DND-41 (cell line): ENCODE results near the gene ABI2.

ENCODE experiments used
- ATAC-seq: fragments of 200-7000 bp; cut with Tn5 transposase; 3 replicates; pipeline ENCODE4 v1.9.1; 2021; ENCODE audit warnings: low read depth; ENCODE audit not compliant: insufficient read depth
- DNase-seq: peaks from one replicate; pipeline ENCODE4 v3.0.0-alpha.2; 2020
- H2AFZ ChIP-seq: 2 replicates; pipeline ENCODE4 v1.6.0; 2012; ENCODE audit warnings: low read depth, low read length
- H3K27ac ChIP-seq: 2 replicates; pipeline ENCODE4 v1.5.1; 2012; ENCODE audit warnings: low read length, inconsistent platforms
- H3K27me3 ChIP-seq: fragments of 200-600 bp; sonication (generic); 2 replicates; pipeline ENCODE4 v1.6.0; 2012; ENCODE audit warnings: low read length, mild to moderate bottlenecking, inconsistent platforms; ENCODE audit not compliant: insufficient read depth, poor library complexity
- H3K36me3 ChIP-seq: 2 replicates; pipeline ENCODE4 v1.5.1; 2012; ENCODE audit warnings: low read length, inconsistent platforms; ENCODE audit not compliant: insufficient read depth
- H3K4me1 ChIP-seq: 2 replicates; pipeline ENCODE4 v1.5.1; 2012; ENCODE audit warnings: mild to moderate bottlenecking, low read length; ENCODE audit not compliant: insufficient read depth
- H3K4me2 ChIP-seq: 2 replicates; pipeline ENCODE4 v1.6.0; 2012; ENCODE audit warnings: mild to moderate bottlenecking, moderate library complexity, low read length, inconsistent platforms; ENCODE audit not compliant: insufficient read depth
- H3K4me3 ChIP-seq, 2 experiments: fragments of 200-600 bp in 1 of 2; shearing (Covaris generic) in 1 of 2; 2 replicates each; pipeline ENCODE4 v1.5.1; 2012 to 2016; ENCODE audit warnings: inconsistent platforms in 2 of 2, low read length in 2 of 2, mild to moderate bottlenecking in 2 of 2, low read depth in 1 of 2, moderate library complexity in 1 of 2
- H3K79me2 ChIP-seq: 2 replicates; pipeline ENCODE4 v1.6.0; 2012; ENCODE audit warnings: low read length, inconsistent platforms; ENCODE audit not compliant: insufficient read depth
- H3K9ac ChIP-seq: 2 replicates; pipeline ENCODE4 v1.6.0; 2012; ENCODE audit warnings: low read depth, mild to moderate bottlenecking, inconsistent platforms, low read length, moderate library complexity
- H3K9me3 ChIP-seq: 2 replicates; pipeline ENCODE4 v1.5.1; 2012; ENCODE audit warnings: low read length, moderate library complexity, mild to moderate bottlenecking, inconsistent platforms; ENCODE audit not compliant: insufficient read depth, severe bottlenecking
- H4K20me1 ChIP-seq: 2 replicates; pipeline ENCODE4 v1.6.0; 2012; ENCODE audit warnings: low read length; ENCODE audit not compliant: insufficient read depth
- EZH2 ChIP-seq: IDR thresholded peaks from 3 replicates; pipeline ENCODE4 v1.6.1; 2012; ENCODE audit warnings: borderline replicate concordance, low read depth, mild to moderate bottlenecking, moderate library complexity, low read length, inconsistent platforms; ENCODE audit not compliant: severe bottlenecking
- TF ChIP-seq, protein P1 (sequence below): IDR thresholded peaks from 2 replicates; pipeline ENCODE4 v1.5.1; 2012; ENCODE audit warnings: borderline replicate concordance, low read length, moderate library complexity, mild to moderate bottlenecking; ENCODE audit not compliant: poor library complexity, severe bottlenecking; ENCODE audit errors: extremely low read depth

The ABI2 gene

DNA sequence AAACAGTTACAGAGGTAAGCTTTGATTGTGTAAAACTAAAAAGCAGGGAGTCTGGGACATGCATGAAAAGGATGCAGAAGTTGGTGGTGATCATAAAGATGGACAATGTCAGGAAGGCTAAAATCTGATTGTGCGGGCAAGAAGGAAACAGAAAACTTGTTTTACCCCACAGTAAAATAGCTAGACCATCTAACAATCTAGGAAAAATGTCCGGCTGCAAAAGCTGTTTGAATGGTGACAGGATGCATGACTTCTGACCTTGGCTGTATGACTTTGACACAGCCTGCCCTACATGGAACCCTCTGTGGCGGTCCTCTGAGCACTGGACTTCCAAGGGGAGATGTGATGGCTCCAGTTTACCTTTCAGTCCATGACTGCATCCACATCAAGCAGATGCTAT, 113.3 kb downstream of the ABI2 start:
- ATAC-seq (no peak), DNase-seq (no peak)
- H3K79me2 ChIP-seq, result no peaks in the 10 kb centered on the region
- H3K9ac ChIP-seq, result no peak overlapping the region
- no peaks in the 10 kb centered on the region for H3K27me3 ChIP-seq
- no peak overlapping the region for H3K27ac ChIP-seq
- H3K4me2 ChIP-seq, result no peak overlapping the region
- TF ChIP-seq, protein P1, sequence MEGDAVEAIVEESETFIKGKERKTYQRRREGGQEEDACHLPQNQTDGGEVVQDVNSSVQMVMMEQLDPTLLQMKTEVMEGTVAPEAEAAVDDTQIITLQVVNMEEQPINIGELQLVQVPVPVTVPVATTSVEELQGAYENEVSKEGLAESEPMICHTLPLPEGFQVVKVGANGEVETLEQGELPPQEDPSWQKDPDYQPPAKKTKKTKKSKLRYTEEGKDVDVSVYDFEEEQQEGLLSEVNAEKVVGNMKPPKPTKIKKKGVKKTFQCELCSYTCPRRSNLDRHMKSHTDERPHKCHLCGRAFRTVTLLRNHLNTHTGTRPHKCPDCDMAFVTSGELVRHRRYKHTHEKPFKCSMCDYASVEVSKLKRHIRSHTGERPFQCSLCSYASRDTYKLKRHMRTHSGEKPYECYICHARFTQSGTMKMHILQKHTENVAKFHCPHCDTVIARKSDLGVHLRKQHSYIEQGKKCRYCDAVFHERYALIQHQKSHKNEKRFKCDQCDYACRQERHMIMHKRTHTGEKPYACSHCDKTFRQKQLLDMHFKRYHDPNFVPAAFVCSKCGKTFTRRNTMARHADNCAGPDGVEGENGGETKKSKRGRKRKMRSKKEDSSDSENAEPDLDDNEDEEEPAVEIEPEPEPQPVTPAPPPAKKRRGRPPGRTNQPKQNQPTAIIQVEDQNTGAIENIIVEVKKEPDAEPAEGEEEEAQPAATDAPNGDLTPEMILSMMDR, result no peak
- TF ChIP-seq EZH2, result no peak
- no peaks in the 10 kb centered on the region for H3K4me1 ChIP-seq
- no peak overlapping the region for H2AFZ ChIP-seq
- no peaks in the 10 kb centered on the region for H3K36me3 ChIP-seq
- H4K20me1 ChIP-seq, result no peaks in the 10 kb centered on the region
- no peaks in the 10 kb centered on the region for H3K9me3 ChIP-seq
- H3K4me3 ChIP-seq, result no peak overlapping the region

DNA sequence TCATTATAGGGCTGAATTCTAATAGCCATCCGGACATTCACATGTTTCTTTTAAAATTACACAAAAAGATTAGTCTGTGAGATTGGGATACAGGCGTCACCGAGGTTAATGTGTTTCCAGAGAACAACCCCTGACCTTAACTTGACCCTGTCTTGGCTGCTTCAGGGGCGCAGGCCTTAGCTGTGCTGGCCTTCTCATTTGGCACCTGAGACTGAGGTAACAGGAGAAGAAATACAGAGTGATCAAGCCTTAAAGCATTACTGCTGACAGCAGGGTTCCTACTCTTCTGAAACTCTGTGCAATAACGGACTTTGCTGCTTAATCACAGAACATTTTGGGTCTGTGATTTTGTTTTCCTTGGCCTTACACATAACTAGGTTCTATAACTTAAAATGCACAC, 114.3 kb downstream of the ABI2 start:
- Histone ChIP-seq H2AFZ (no peak overlapping the region), H3K9ac (no peak overlapping the region), H3K9me3 (no peaks in the 10 kb centered on the region), H3K4me3 (no peak overlapping the region), H4K20me1 (no peaks in the 10 kb centered on the region), H3K4me1 (no peaks in the 10 kb centered on the region), H3K36me3 (no peaks in the 10 kb centered on the region), H3K79me2 (no peaks in the 10 kb centered on the region), H3K4me2 (no peak overlapping the region), H3K27ac (no peak overlapping the region), H3K27me3 (no peaks in the 10 kb centered on the region)
- DNase-seq (no peak), ATAC-seq (no peak)
- no peak for TF ChIP-seq EZH2
- TF ChIP-seq, protein P1, result no peak

DNA sequence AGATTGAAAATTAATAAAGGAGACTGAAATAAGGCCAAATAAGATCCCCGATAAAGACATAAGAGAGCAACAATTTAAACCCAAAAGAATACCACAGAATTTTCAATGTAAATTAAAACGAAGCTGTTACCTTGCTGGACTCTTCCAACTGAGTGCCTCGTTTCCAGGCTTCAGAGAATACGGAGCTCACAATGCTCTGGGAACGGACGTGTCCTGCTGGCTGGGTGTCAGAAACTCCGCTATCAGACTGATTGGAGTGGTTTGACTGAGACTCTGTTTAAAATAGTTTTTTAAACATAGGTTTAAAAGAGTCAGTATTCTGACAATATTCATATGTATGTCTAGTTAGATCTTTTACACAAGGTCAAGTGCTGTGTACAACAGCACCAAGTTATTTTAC, 116.5 kb downstream of the ABI2 start:
- H3K36me3 ChIP-seq, result no peaks in the 10 kb centered on the region
- H3K4me3 ChIP-seq, result no peak overlapping the region
- H3K4me1 ChIP-seq, result no peaks in the 10 kb centered on the region
- no peak overlapping the region for H3K4me2 ChIP-seq
- H3K79me2 ChIP-seq, result no peaks in the 10 kb centered on the region
- H3K27ac ChIP-seq, result no peak overlapping the region
- no peak for DNase-seq
- H4K20me1 ChIP-seq, result no peaks in the 10 kb centered on the region
- H3K9me3 ChIP-seq, result no peaks in the 10 kb centered on the region
- TF ChIP-seq EZH2, result no peak
- TF ChIP-seq, protein P1, result no peak
- no peak overlapping the region for H2AFZ ChIP-seq
- no peaks in the 10 kb centered on the region for H3K27me3 ChIP-seq
- ATAC-seq, result no peak
- H3K9ac ChIP-seq, result no peak overlapping the region

DNA sequence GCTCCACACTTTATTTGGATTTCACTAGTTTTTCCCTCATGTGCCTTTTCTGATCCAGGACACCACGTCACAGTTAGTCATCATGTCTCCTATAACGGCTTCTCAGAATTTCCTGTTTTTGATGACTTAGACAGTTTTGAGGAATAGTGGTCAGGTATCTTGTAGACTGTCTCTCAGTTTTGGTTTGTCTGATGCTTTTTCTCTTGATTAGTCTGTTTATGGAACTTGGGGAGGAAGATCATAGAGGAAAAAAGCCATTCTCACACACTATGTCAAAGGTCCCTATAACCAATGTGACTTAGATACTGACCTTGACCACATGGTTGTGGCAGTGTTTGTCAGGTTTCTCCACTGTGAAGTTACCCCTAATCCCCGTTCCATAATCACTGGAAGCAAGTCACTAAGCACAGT, 117.9 kb downstream of the ABI2 start:
- Histone ChIP-seq H3K27me3 (no peaks in the 10 kb centered on the region), H3K27ac (no peak overlapping the region), H3K9ac (no peak overlapping the region), H2AFZ (no peak overlapping the region), H3K79me2 (no peaks in the 10 kb centered on the region), H3K36me3 (no peaks in the 10 kb centered on the region), H3K4me3 (no peak overlapping the region), H3K4me1 (no peaks in the 10 kb centered on the region), H4K20me1 (no peaks in the 10 kb centered on the region), H3K9me3 (no peaks in the 10 kb centered on the region), H3K4me2 (no peak overlapping the region)
- TF ChIP-seq EZH2, result no peak
- ATAC-seq, result no peak
- DNase-seq, result no peak
